Putamen (tissue), 1 donor: Measurements from ENCODE around the gene ZNF23.

Source experiments
- DNase-seq: peaks from one replicate; pipeline ENCODE4 v3.0.0-alpha.2; 2016; ENCODE audit warnings: low spot score

Gene ZNF23

GRCh38 chr16:71467810-71468209 lies 5.8 kb upstream of the ZNF23 start:
- DNase-seq, result no peak

GRCh38 chr16:71464231-71464630 lies 2.2 kb upstream of the ZNF23 start:
- DNase-seq, result no peak

GRCh38 chr16:71460941-71461340 lies 1.1 kb downstream of the ZNF23 start:
- DNase-seq, result no peak

- no peak for DNase-seq
Measured at GRCh38 chr16:71460236-71460635, 1.8 kb downstream of the ZNF23 start.

GRCh38 chr16:71459510-71459909 lies 2.5 kb downstream of the ZNF23 start:
- no peak for DNase-seq

- DNase-seq, result no peak
Measured at GRCh38 chr16:71456801-71457200, 5.2 kb downstream of the ZNF23 start.

- DNase-seq, result no peak
Measured at GRCh38 chr16:71453036-71453435, 9.0 kb downstream of the ZNF23 start.

- no peak for DNase-seq
Measured at GRCh38 chr16:71449020-71449419, 13.0 kb downstream of the ZNF23 start.

- DNase-seq, result no peak
Measured at GRCh38 chr16:71448274-71448866, 13.7 kb downstream of the ZNF23 start.

- no peak for DNase-seq
Measured at GRCh38 chr16:71443714-71444113, 18.3 kb downstream of the ZNF23 start.

- DNase-seq, result no peak
Measured at GRCh38 chr16:71442051-71442440, 20.0 kb downstream of the ZNF23 start, which contains the start of gene TLE7. TSS of gene TLE7 (minus strand) at chr16:71442054. CDS start at chr16:71433324, 8,730 bp downstream.

- no peak for DNase-seq
Measured at GRCh38 chr16:71441348-71442050, 20.5 kb downstream of the ZNF23 start.

- DNase-seq, result no peak
Measured at GRCh38 chr16:71440669-71441347, 21.2 kb downstream of the ZNF23 start.

GRCh38 chr16:71439523-71439922 lies 22.5 kb downstream of the ZNF23 start:
- no peak for DNase-seq

- no peak for DNase-seq
Measured at GRCh38 chr16:71436473-71436872, 25.6 kb downstream of the ZNF23 start.

GRCh38 chr16:71432906-71433305 lies 29.1 kb downstream of the ZNF23 start:
- no peak for DNase-seq

- no peak for DNase-seq
Measured at GRCh38 chr16:71431991-71432390, 30.1 kb downstream of the ZNF23 start.

GRCh38 chr16:71431176-71431575 lies 30.9 kb downstream of the ZNF23 start:
- DNase-seq, result no peak

GRCh38 chr16:71430744-71431143 lies 31.3 kb downstream of the ZNF23 start:
- DNase-seq, result no peak

GRCh38 chr16:71429581-71429980 lies 32.5 kb downstream of the ZNF23 start:
- DNase-seq, result no peak

- DNase-seq, result no peak
Measured at GRCh38 chr16:71428883-71429282, 33.2 kb downstream of the ZNF23 start.

- no peak for DNase-seq
Measured at GRCh38 chr16:71428385-71428784, 33.7 kb downstream of the ZNF23 start.

- no peak for DNase-seq
Measured at GRCh38 chr16:71426880-71427615, 35.0 kb downstream of the ZNF23 start.
